CD4-positive, alpha-beta memory T cell (primary cell): ENCODE measurements around the gene PNCK. TPM values are rescaled to one million over a fixed set of nuclear protein-coding genes. Genes with fewer than 3 reads are reported as not detected.

ENCODE experiments used
- CTCF ChIA-PET: fragments of 350-600 bp; sonication (Branson Sonifier 250); formaldehyde crosslinking; loops from one replicate; lab custom pipeline; 2021; ENCODE audit warnings: inconsistent platforms; ENCODE audit not compliant: partially characterized antibody; lab: Charles Lee
- POLR2A ChIA-PET: fragments of 350-600 bp; sonication (Branson Sonifier 250); formaldehyde crosslinking; loops from one replicate; lab custom pipeline; 2021; ENCODE audit not compliant: partially characterized antibody; lab: Charles Lee
- DNase-seq, 5 donors: peaks; one replicate each; pipeline versions ENCODE4 v3.0.0 to v3.0.0-alpha.2; 2020 to 2022; ENCODE audit warnings: mixed read lengths in 1 of 5
- H3K27ac ChIP-seq: one replicate; pipeline ENCODE4 v1.7.0; 2013; ENCODE audit warnings: low read depth, low read length
- H3K27me3 ChIP-seq: 2 replicates; pipeline ENCODE4 v1.7.0; 2013; ENCODE audit warnings: mild to moderate bottlenecking, low read length, moderate library complexity; ENCODE audit not compliant: insufficient read depth
- H3K36me3 ChIP-seq: 2 replicates; pipeline ENCODE4 v1.7.0; 2013; ENCODE audit warnings: mild to moderate bottlenecking, low read length, moderate library complexity; ENCODE audit not compliant: insufficient read depth
- H3K4me1 ChIP-seq: 2 replicates; pipeline ENCODE4 v1.7.0; 2013; ENCODE audit warnings: mild to moderate bottlenecking, low read length, moderate library complexity; ENCODE audit not compliant: insufficient read depth
- H3K4me3 ChIP-seq, 2 donors: one replicate each; pipeline ENCODE4 v1.7.0; 2013; ENCODE audit warnings: low read length in 2 of 2, mild to moderate bottlenecking in 1 of 2
- H3K9me3 ChIP-seq, 2 donors: one replicate each; pipeline ENCODE4 v1.7.0; 2013; ENCODE audit warnings: low read length in 2 of 2, control low read depth in 1 of 2; ENCODE audit not compliant: control insufficient read depth in 1 of 2
- H3K27ac Mint-ChIP-seq, 7 donors: one replicate each; pipeline ENCODE4 v1.8.0; 2020 to 2021; ENCODE audit warnings: mixed read lengths in 7 of 7, mild to moderate bottlenecking in 6 of 7, inconsistent platforms in 3 of 7, moderate library complexity in 3 of 7
- H3K27me3 Mint-ChIP-seq, 2 donors: one replicate each; pipeline ENCODE4 v1.8.0; 2020 to 2021; ENCODE audit warnings: mixed read lengths in 2 of 2
- H3K36me3 Mint-ChIP-seq, 2 donors: one replicate each; pipeline ENCODE4 v1.8.0; 2020 to 2021; ENCODE audit warnings: mixed read lengths in 2 of 2, inconsistent platforms in 1 of 2, mild to moderate bottlenecking in 1 of 2
- H3K4me1 Mint-ChIP-seq, 4 donors: one replicate each; pipeline ENCODE4 v1.8.0; 2020 to 2021; ENCODE audit warnings: mixed read lengths in 4 of 4, mild to moderate bottlenecking in 1 of 4
- H3K4me3 Mint-ChIP-seq, 8 donors: one replicate each; pipeline ENCODE4 v1.8.0; 2020 to 2021; ENCODE audit warnings: mixed read lengths in 8 of 8, mild to moderate bottlenecking in 7 of 8, moderate library complexity in 6 of 8, inconsistent platforms in 3 of 8
- H3K9me3 Mint-ChIP-seq, 8 donors: one replicate each; pipeline ENCODE4 v1.8.0; 2020 to 2021; ENCODE audit warnings: mixed read lengths in 8 of 8, mild to moderate bottlenecking in 5 of 8, inconsistent platforms in 3 of 8, moderate library complexity in 1 of 8
- intact Hi-C: fragments of 100-400 bp; cut with micrococcal nuclease; formaldehyde crosslinking; loops from one replicate; pipeline ENCODE4 v1.15.1; 2023
- polyA plus RNA-seq, 2 donors: library from polyadenylated mRNA; unstranded; fragments of 300-500 nt; fragmentation: Illumina TruSeq; gene quantifications; one replicate each; pipeline ENCODE4 v1.2.3, GENCODE V29; 2021
- total RNA-seq, 2 experiments: library from RNA; stranded (reverse); gene quantifications; one replicate each; pipeline ENCODE4 v1.2.3, GENCODE V29; 2021

Gene PNCK
- total RNA-seq (not detected), polyA plus RNA-seq (not detected)

DNA sequence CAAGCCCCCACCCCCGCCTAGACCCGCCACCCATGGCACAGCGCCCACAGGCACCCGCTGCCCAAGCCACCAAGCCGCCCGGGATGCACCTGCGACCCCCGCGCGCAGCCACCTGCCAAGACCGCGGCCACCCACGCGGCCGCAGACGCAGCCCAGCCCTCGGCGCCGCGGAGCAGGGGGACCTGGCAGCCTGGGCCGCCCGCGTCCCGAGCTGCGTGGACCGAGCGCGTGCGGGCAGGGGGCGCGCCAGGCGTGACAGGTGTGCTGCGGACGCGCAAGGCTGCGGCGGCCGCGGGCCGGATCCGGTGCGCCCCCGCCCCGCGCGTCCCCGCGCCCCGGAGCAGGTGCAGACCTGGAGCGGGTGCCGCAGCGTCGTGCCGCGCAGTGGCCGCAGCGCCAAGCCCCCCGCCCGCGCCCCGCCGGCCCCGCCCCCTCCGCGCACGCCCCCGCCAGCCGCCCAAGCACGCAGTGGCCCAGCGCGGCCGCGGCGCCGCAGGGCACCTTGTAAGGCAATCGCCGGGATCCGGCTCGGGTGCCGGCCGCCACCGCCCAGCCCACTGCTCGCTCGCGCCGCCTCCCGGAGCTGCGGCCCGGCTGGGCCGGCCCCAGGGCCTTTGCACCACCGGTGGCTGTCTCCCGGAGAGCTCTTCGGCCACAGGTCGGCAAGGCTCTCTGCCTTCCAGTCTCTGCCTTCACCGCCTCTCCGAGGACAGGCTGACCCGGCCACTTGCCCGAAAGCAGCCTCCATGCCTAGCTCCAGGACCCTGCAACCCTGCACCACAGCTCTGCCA is at the start of gene PNCK:
TSS of gene PNCK (minus strand) at position 386 of the 791 bp plus-strand sequence. CDS start 737 bp downstream, outside the sequence.
- no peaks in the 10 kb centered on the region for H3K4me1 ChIP-seq
- H3K9me3 ChIP-seq, result no peaks in the 10 kb centered on the region
- H3K36me3 Mint-ChIP-seq, result no peaks in the 10 kb centered on the region
- no peak within 1 kb of the TSS for H3K4me3 ChIP-seq
- peaks cover 0 to 7% (median 2%) of the 10 kb centered on the region in 4 donors for H3K4me1 Mint-ChIP-seq
- H3K27me3 Mint-ChIP-seq, result peaks cover 14 to 16% of the 10 kb centered on the region in 2 donors
- H3K27ac Mint-ChIP-seq, result peak within 1 kb of the TSS in 1 of 7 donors; percentile 3
- H3K27ac ChIP-seq, result no peak within 1 kb of the TSS
- H3K4me3 Mint-ChIP-seq, result peak within 1 kb of the TSS in 7 of 8 donors; percentile 29 to 66 (median 39)
- no peaks in the 10 kb centered on the region for H3K27me3 ChIP-seq
- ChIA-PET POLR2A (no interaction called here), CTCF (no interaction called here)
- H3K36me3 ChIP-seq, result no peaks in the 10 kb centered on the region
- H3K9me3 Mint-ChIP-seq, result no peaks in the 10 kb centered on the region
- no peak for DNase-seq
- intact Hi-C loops, result no loop called here

DNA sequence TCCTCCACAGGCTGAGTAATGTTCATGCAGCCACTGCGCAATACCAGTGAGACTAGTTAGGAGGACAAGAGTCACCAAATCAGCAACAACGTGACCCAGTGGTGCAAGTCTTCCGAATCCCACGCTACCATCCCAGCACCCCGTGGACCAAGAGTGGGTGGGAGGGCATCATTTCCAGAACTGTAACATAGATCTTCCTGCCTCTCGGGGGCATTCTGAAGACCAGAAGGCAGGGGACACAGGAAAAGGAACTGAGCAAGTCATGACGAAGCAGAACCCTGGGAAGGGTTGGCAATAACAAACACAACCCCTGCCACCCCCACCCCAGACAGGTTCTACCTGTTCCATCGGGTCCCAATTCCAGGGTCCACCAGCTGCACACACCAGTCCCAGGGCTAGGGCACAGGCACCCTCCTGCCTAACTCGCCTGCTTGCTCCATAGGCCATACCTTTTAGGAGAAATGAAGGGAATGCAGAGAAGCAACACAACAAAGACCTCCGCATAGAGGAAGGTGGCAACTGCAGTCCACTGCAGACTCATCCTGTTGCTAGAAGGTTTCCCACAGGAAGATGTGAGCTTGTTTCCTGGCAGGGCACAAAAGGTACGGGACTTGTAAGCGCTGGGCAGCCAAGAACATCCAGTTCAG is 49.2 kb upstream of the PNCK start:
- Mint-ChIP-seq H3K27ac (peak overlapping the region; percentile 61 to 88 (median 84)), H3K4me3 (peak overlapping the region; percentile 84 to 89 (median 87)), H3K4me1 (peaks cover 15 to 44% (median 24%) of the 10 kb centered on the region in 4 donors), H3K36me3 (peaks cover 6 to 19% of the 10 kb centered on the region in 2 donors), H3K9me3 (peaks cover 0 to under 1% (median 0%) of the 10 kb centered on the region in 8 donors), H3K27me3 (no peaks in the 10 kb centered on the region)
- H3K4me3 ChIP-seq, result peak overlapping the region; percentile 17 to 63
- ChIA-PET CTCF (no interaction called here), POLR2A (interaction anchor here (0.6 to 0.7 kb wide), 3 partner anchors 9 to 204 kb away, joined by 3 read pairs; no protein-coding TSS in a partner anchor)
- H3K27me3 ChIP-seq, result no peaks in the 10 kb centered on the region
- peak overlapping the region; percentile 71 for H3K27ac ChIP-seq
- intact Hi-C loops, result loop anchor here (5.0 to 10.0 kb wide), 2 partner anchors 36 to 108 kb away; partner anchors contain the start of gene SLC6A8
- DNase-seq, result no peak
- peaks cover 22% of the 10 kb centered on the region for H3K36me3 ChIP-seq
- H3K9me3 ChIP-seq, result no peaks in the 10 kb centered on the region
- peaks cover 40% of the 10 kb centered on the region for H3K4me1 ChIP-seq

DNA sequence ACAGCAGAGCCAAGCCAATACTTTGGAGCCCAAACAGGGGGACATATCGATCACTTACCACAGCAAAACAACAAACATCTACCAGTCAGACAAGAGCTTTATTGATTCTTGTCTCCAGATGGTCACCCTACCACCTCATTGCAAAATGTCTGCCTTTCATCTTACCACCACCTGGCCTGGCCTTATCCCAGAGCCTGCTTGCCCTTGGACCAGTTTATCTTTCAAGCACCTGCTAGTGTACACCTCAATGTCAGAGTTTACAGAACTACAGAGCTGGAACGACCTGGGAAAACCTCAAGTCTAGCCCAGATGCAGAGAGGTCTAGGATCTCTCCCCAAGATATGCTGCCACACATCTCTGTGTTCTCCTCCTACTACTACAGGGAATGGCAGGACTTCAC is 46.1 kb upstream of the PNCK start:
- POLR2A ChIA-PET, result no interaction called here

DNA sequence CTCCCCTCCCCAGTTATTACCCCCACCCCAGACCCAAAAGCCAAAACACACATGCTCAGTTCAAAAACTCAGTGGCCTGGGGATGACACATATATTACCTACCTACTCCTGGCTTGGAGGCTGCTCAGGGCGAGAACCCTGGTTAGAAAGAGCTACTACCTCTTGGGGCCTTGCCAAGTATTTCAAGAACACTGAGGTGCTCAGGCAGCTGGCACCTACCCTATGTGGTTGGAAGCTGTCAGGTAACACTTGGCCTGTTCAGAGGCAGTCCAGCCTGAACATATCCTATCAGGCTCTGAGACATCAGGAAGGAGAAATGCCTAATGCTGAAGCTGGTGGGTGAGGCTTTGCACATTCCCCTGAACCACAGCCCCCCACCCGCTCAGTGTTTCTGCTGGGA is 45.6 kb upstream of the PNCK start:
- no peaks in the 10 kb centered on the region for H3K9me3 ChIP-seq
- no peak overlapping the region for H3K27ac Mint-ChIP-seq
- CTCF ChIA-PET, result no interaction called here
- H3K27ac ChIP-seq, result no peak overlapping the region
- H3K4me1 ChIP-seq, result peaks cover 14% of the 10 kb centered on the region
- peaks cover 11 to 35% (median 17%) of the 10 kb centered on the region in 4 donors for H3K4me1 Mint-ChIP-seq
- no peaks in the 10 kb centered on the region for H3K27me3 ChIP-seq
- H3K36me3 Mint-ChIP-seq, result peaks cover 17 to 35% of the 10 kb centered on the region in 2 donors
- H3K4me3 Mint-ChIP-seq, result no peak overlapping the region
- intact Hi-C loops, result no loop called here
- POLR2A ChIA-PET, result no interaction called here
- H3K27me3 Mint-ChIP-seq, result no peaks in the 10 kb centered on the region
- no peak overlapping the region for H3K4me3 ChIP-seq
- peaks cover 35% of the 10 kb centered on the region for H3K36me3 ChIP-seq
- H3K9me3 Mint-ChIP-seq, result no peaks in the 10 kb centered on the region
- DNase-seq, result no peak

More for the DNA sequence above, 46.1 kb upstream of the PNCK start:
- H3K27me3 Mint-ChIP-seq, result no peaks in the 10 kb centered on the region
- peak overlapping the region in 1 of 8 donors; percentile 46 for H3K4me3 Mint-ChIP-seq
- Histone ChIP-seq H3K4me3 (no peak overlapping the region), H3K27me3 (no peaks in the 10 kb centered on the region), H3K4me1 (peaks cover 14% of the 10 kb centered on the region), H3K9me3 (no peaks in the 10 kb centered on the region), H3K27ac (no peak overlapping the region), H3K36me3 (peaks cover 30% of the 10 kb centered on the region)
- intact Hi-C loops, result loop anchor here (5.0 to 10.0 kb wide), 2 partner anchors 32 to 105 kb away; partner anchors contain the start of gene SLC6A8
- DNase-seq, result no peak
- CTCF ChIA-PET, result no interaction called here
- peaks cover 11 to 35% (median 17%) of the 10 kb centered on the region in 4 donors for H3K4me1 Mint-ChIP-seq
- peaks cover 15 to 35% of the 10 kb centered on the region in 2 donors for H3K36me3 Mint-ChIP-seq
- no peaks in the 10 kb centered on the region for H3K9me3 Mint-ChIP-seq
- H3K27ac Mint-ChIP-seq, result peak overlapping the region in 2 of 7 donors; percentile 2 to 43

DNA sequence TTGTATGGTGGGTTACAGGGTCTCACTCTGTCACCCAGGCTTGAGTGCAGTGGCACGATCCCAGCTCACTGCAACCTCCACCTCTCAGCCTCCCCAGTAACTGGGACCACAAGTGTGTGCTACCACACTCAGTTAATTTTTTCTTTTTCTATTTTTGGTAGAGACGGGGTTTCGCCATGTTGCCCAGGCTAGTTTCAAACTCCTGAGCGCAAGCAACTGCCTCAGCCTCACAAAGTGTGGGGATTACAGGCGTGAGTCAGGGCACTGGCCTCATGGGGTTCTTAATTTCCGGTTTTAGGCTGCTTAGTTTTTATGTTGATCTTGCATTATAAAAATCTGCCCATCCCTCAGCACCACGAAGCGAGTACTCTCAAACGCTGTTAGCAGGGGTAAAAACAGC is 43.8 kb upstream of the PNCK start:
- Mint-ChIP-seq H3K4me1 (peaks cover 12 to 28% (median 14%) of the 10 kb centered on the region in 4 donors), H3K27ac (no peak overlapping the region), H3K9me3 (no peaks in the 10 kb centered on the region), H3K36me3 (peaks cover 25 to 41% of the 10 kb centered on the region in 2 donors), H3K27me3 (no peaks in the 10 kb centered on the region), H3K4me3 (no peak overlapping the region)
- H3K27me3 ChIP-seq, result no peaks in the 10 kb centered on the region
- CTCF ChIA-PET, result no interaction called here
- H3K9me3 ChIP-seq, result no peaks in the 10 kb centered on the region
- peaks cover 8% of the 10 kb centered on the region for H3K4me1 ChIP-seq
- DNase-seq, result no peak
- H3K36me3 ChIP-seq, result peaks cover 38% of the 10 kb centered on the region
- H3K4me3 ChIP-seq, result no peak overlapping the region
- POLR2A ChIA-PET, result no interaction called here
- intact Hi-C loops, result no loop called here
- no peak overlapping the region for H3K27ac ChIP-seq

DNA sequence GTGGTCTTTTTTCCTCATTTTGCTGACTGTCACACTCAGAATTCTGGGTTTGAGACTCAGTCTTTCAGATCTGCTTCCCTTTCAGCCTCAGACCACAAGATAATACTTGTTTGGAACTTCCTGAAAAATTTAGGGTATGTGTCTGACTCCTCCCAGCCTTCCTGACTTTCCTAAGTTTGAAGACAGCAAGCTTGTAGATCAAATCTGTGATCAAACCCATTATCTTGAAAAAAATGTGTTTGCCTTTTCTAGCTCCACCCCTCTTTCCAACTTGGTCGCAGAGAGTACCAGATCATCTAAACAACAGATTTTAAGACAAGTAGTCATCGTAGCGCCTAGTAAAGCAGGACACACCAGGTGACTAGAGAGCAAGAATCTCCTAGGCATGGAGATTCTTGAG is 40.6 kb upstream of the PNCK start:
- peak overlapping the region in 1 of 7 donors; percentile 3 for H3K27ac Mint-ChIP-seq
- CTCF ChIA-PET, result interaction anchor here (0.7 to 0.9 kb wide), 2 partner anchors 47 to 123 kb away, joined by 3 to 5 read pairs; no protein-coding TSS in a partner anchor
- peaks cover 5 to 14% (median 9%) of the 10 kb centered on the region in 4 donors for H3K4me1 Mint-ChIP-seq
- H3K4me3 Mint-ChIP-seq, result no peak overlapping the region
- H3K27me3 ChIP-seq, result no peaks in the 10 kb centered on the region
- H3K27me3 Mint-ChIP-seq, result no peaks in the 10 kb centered on the region
- no peak overlapping the region for H3K27ac ChIP-seq
- intact Hi-C loops, result no loop called here
- DNase-seq, result no peak
- H3K4me3 ChIP-seq, result no peak overlapping the region
- POLR2A ChIA-PET, result interaction anchor here (1.1 kb wide), 1 partner anchor 9 kb away, joined by 3 read pairs; no protein-coding TSS in a partner anchor
- no peaks in the 10 kb centered on the region for H3K9me3 ChIP-seq
- H3K4me1 ChIP-seq, result no peaks in the 10 kb centered on the region
- peaks cover 18 to 39% of the 10 kb centered on the region in 2 donors for H3K36me3 Mint-ChIP-seq
- no peaks in the 10 kb centered on the region for H3K9me3 Mint-ChIP-seq
- H3K36me3 ChIP-seq, result peaks cover 24% of the 10 kb centered on the region
